ENCODE data around the gene DMRTA2. TPM values are rescaled to one million over a fixed set of nuclear protein-coding genes. Genes with fewer than 3 reads are reported as not detected.
"Not testable (repeated sequence)": the region's sequence is repeated elsewhere in the genome, so short reads cannot be mapped to it uniquely, and the experiment has no call there.

The DMRTA2 gene
- total RNA-seq, 2 donors from 2014 or later, result not detected

DNA sequence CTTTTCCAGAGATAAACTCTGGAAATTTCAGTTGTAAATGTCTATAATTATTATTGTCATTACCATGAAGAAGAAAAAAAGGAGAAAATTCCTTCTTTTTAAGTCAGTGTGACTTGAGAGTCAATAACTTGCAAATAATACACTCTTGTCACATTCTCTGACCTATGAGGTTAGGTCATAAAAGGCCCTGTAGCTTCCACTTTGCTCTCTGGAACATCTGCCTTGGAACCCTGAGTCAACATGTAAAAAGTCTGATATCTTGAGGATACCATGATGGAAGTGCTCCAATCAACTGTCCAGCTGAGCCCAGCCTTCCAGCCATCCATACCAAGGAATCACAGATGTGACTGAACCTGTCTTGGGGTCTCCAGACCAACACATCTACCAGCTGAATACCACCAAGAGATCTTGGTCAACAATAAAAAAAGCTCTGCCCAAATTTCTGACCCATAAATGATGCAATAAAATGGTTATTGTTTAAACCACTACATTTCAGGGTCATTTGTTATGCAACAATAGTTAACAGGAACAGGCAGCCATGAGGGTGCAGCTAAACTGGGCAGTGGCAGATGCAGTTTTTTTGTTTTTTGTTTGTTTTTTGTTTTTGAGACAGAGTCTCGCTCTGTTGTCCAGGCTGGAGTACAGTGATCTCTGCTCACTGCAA, 10.3 kb downstream of the DMRTA2 start:
- intact Hi-C loops (cut with DNase I), result no loop called here
- no peak for ATAC-seq

DNA sequence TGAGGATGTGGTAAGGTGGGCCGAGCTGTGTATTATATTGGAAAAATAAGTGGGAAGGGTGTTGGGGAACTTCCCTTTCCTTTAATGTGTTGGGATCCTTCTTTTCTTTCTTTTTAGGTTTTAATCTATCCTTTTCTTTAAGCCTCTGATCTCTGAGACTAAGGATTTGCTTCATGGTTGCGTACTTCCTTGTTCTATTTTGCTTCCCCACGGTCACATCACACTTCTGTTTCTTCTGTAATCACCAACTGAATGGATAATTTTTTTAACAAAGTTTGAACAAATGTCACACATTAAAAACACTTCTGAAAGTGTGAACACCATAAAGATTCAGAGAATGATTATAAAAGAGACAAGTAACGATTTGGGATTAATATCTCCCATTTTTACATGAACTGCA, 17.4 kb downstream of the DMRTA2 start:
- no peak for ATAC-seq
- no peak for DNase-seq
- intact Hi-C loops (cut with DNase I), result no loop called here

More for the DNA sequence above, 10.3 kb downstream of the DMRTA2 start:
- DNase-seq, result no peak

DNA sequence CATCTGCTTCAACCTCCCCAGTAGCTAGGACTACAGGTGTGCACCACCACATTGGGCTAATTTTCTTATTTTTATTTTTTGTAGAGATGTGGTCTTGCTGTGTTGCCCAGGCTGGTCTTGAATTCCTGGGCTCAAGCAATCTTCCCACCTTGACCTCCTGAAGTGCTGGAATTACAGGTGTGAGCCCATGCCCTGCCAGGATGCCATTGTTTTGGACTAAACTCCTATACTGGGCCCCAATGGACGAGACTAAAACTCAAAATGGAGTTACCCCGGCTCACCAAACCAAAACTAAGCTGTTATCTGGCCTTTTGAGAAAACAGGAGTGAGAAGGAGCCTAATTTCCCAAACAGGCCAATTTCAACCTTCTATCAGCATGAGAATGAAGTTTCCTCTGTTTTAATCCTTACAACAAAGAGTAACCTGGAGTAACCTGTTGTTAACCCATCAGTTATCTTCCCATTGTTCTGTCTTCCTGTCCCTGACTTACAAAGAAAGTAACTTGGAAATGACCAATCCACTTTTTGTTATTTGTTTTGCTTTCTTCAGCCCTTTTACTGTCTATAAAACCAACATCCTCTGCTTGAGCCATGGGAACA, 29.6 kb downstream of the DMRTA2 start:
- intact Hi-C loops (cut with DNase I), result no loop called here
- DNase-seq (no peak), ATAC-seq (no peak)

DNA sequence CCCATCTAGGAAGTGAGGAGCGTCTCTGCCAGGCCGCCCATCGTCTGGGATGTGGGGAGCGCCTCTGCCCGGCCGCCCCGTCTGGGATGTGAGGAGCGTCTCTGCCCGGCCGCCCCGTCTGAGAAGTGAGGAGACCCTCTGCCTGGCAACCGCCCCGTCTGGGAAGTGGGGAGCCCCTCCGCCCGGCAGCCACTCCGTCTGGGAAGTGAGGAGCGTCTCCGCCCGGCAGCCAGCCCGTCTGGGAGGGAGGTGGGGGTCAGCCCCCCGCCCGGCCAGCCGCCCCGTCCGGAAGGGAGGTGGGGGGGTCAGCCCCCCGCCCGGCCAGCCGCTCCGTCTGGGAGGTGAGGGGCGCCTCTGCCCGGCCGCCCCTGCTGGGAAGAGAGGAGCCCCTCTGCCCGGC, 41.7 kb downstream of the DMRTA2 start:
- DNase-seq; intact Hi-C loops (cut with DNase I); ATAC-seq: not testable (repeated sequence)

DNA sequence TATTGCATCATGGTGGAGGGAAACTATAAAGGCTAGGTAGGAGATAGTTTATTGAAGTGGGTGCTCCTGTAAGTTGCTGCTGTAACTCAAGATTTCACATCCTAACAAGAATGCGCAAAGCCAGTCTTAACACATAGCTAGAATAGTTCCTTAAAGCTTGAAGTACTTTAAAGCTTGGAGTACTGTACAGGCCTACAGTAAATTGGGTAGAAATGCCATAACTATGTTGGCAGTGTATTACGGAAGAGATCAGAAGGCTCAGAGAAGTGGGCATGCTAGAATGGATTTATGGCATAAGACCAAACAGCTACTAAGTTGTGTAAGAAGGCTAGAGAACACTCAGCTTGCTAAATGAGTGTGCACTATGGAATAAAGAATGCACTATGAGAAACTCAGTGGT, 44.5 kb downstream of the DMRTA2 start:
- ATAC-seq (no peak), DNase-seq (no peak)
- intact Hi-C loops (cut with DNase I), result no loop called here

DNA sequence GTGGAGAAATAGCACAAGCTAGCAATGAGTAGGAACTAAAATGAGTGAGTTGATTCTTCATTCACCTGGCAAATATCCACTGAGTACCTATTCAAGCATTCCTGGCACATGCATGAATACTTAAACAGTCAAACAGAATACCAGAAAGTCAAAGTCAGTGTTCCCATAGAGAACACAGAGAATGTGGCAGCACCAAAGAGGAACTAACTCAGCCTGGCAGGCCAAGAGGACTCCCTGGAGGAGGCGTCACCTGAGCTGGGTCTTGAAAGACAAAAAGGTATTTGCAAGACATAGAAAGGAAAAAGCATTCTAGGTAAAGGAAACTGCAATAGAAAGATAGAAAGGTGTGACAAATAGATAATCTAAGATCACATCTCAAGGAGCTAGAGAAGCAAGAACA, 49.7 kb downstream of the DMRTA2 start:
- DNase-seq (no peak), ATAC-seq (no peak)
- intact Hi-C loops (cut with DNase I), result no loop called here

DNA sequence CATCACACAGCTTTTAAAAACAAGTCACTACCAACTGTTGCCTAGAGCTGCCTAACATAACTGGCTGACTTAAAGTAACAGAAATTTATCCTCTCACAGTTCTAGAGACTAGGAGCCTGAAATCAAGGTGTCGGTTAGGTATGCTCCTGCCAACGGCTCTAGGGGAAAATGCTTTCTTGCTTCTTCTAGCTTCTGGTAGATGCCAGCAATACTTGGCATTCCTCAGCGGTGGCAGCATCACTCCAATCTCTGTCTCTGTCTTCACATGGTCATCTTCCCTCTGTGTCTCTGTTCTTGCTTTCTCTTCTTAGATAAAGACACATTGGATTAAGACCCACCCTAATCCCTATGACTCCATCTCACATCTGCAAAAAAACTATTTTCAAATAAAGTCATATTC, 51.5 kb downstream of the DMRTA2 start:
- DNase-seq, result no peak
- intact Hi-C loops (cut with DNase I), result no loop called here

DNA sequence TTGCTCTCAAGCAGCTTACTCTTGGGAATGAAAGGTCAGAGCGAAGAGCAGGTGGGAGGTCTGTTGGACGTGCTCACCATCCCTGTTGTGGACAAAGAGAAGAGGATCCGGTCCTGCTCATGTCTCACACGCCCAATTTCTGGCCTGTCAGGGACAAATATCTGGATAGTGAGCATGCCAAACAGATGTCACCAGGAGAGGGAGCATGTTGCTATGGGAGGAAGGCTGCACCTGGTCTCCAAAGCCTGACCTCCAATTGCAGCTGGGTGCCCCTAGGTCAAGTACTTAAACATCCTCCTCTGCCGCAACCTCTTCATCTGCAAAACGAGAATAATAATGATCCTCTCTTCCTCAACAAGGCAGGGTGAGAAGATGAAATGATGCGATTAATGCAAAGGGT, 53.4 kb downstream of the DMRTA2 start:
- intact Hi-C loops (cut with DNase I), result loop anchor here in 1 of 2 donors (10.0 kb wide), 1 partner anchor 335 kb away; no protein-coding TSS in a partner anchor
- DNase-seq (no peak), ATAC-seq (no peak)

More for the DNA sequence above, 51.5 kb downstream of the DMRTA2 start:
- no peak for ATAC-seq

DNA sequence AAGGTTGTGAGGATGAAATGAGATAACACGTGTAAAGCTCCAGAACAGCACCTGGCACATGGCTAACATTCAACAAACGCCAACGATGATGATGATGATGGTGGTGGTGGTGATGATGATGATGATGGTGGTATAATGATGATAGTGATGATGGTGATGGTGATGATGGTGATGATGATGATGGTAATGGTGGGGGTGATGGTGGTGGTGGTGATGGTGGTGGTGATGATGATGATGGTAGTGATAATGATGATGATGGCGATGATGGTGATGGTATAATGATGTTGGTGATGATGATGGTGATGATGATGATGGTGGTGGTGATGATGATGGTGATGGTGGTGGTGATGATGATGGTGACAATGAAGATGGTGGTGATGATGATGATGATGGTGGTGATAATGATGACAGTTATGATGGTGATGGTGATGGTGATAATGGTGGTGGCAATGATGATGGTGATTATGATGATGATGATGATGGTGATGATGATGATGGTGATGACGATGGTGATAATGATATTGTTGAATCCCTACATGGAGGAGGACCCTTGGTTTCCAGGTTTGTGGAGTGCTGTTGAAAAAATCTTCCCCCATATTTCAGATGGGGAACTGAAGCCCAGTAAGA, 54.1 kb downstream of the DMRTA2 start:
- no peak for DNase-seq
- intact Hi-C loops (cut with DNase I), result loop anchor here in 1 of 2 donors (10.0 kb wide), 1 partner anchor 336 kb away; no protein-coding TSS in a partner anchor
- ATAC-seq, result no peak

DNA sequence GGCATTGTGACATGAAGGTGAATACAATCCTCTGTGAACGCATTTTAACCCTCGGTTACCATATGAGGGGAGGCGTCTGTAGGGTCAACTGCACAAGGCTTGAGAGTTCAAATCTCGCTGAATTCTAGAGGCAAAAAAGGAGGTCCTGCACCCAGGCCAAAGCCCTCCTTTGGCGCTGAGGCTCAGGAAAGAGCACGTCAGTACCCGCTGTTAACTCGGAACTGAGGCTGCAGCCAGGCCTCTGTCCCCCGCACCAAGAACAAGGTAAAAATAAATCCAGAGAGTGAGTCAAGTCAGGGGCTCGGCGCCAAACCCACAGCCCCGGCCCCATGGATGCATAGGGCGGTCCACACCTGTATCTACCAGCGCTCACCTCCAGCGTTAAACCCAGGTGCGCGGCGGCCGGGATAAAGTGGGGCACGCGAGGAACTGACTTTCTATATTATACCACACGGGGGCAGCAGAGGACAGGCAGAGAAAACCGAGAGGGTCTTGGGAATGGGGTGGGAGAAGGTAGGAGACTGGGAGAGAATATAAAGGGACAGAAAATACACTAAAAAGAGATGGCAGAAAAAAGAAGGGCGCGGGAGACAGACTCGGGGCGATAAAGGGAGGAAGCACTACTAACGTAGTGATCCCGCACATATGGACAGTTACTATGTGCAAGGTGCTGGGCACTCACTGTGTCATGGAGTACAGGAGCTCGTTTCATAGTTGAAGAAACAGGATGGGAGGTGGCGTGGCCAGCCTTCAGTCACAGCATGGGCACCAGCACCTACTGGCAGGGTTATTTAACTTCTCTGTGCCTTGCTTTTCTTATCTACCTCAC, 54.9 kb downstream of the DMRTA2 start:
- ATAC-seq (peak; percentile 15 to 51), DNase-seq (peak; percentile 28)
- intact Hi-C loops (cut with DNase I), result loop anchor here in 1 of 2 donors (10.0 kb wide), 1 partner anchor 336 kb away; no protein-coding TSS in a partner anchor
